ENCODE results near the gene CELSR1.

Gene CELSR1

GRCh38 chr22:46379066-46379930, 158.1 kb downstream of the CELSR1 start:
- TF ChIP-seq CTCF (conservative IDR thresholded peaks at IDR 0.05; ENCODE audit: control insufficient read depth, insufficient read depth, low read depth, low read length): no peak
- no peak for DNase-seq (ENCODE audit: low read depth)
- H3K4me3 ChIP-seq (ENCODE audit: control insufficient read depth, low read depth, low read length): no peak overlapping the region

DNA sequence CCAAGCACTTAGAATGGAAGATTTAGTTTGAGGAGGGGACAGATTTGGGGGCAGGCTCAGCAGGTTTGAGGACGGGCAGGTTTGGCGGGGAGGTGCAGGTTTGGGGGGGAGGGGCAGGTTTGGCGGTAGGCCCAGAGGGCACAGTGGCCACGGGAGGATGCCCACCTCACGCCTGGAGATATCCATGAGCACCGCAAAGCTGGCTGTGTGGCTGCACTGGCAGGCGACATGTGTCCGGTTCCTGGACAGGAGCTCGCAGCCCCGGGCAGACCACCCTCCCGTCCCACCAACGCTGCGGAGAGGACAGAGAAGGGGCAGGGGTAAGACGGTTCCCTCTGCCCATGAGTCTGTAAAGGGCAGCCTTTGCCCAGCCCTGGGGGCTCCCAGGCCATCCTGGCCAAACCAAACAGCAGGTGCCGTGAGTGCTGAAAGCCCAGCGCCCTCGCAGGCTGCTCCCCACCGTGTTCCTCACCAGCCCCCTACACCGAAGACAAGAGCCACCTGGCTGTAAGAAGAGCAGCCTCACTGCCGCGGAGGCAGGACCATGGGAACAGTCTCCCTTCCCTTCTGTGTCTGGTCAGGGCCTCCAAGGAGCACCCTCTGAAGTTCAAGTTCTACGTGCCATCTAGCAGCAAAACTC, 158.9 kb downstream of the CELSR1 start:
- no peak overlapping the region for H3K4me3 ChIP-seq (ENCODE audit: control insufficient read depth, low read depth, low read length)
- no peak for TF ChIP-seq CTCF (conservative IDR thresholded peaks at IDR 0.05; ENCODE audit: control insufficient read depth, insufficient read depth, low read depth, low read length)
- DNase-seq (ENCODE audit: low read depth): no peak

- no peak for TF ChIP-seq CTCF (conservative IDR thresholded peaks at IDR 0.05; ENCODE audit: control insufficient read depth, insufficient read depth, low read depth, low read length)
- no peak for DNase-seq (ENCODE audit: low read depth)
Observed at GRCh38 chr22:46377525-46378425, 159.6 kb downstream of the CELSR1 start.

GRCh38 chr22:46376908-46377524, 160.4 kb downstream of the CELSR1 start:
- TF ChIP-seq CTCF (conservative IDR thresholded peaks at IDR 0.05; ENCODE audit: control insufficient read depth, insufficient read depth, low read depth, low read length): no peak
- no peak overlapping the region for H3K4me3 ChIP-seq (ENCODE audit: control insufficient read depth, low read depth, low read length)
- no peak for DNase-seq (ENCODE audit: low read depth)

More at GRCh38 chr22:46377525-46378425, 159.6 kb downstream of the CELSR1 start:
- H3K4me3 ChIP-seq (ENCODE audit: control insufficient read depth, low read depth, low read length): no peak overlapping the region

GRCh38 chr22:46376111-46376510, 161.3 kb downstream of the CELSR1 start:
- TF ChIP-seq CTCF (conservative IDR thresholded peaks at IDR 0.05; ENCODE audit: control insufficient read depth, insufficient read depth, low read depth, low read length): no peak
- no peak overlapping the region for H3K4me3 ChIP-seq (ENCODE audit: control insufficient read depth, low read depth, low read length)
- DNase-seq (ENCODE audit: low read depth): no peak
